AG04449 (cell line): Measurements from ENCODE around the gene STT3B.

Source experiments
- CTCF ChIA-PET: fragments of 350-600 bp; formaldehyde crosslinking; extraction: SDS; loops from one replicate; lab custom pipeline; 2021; ENCODE audit warnings: antibody characterized with exemption; lab: Yijun Ruan, JAX
- POLR2A ChIA-PET: fragments of 400-600, 350-600 bp; formaldehyde crosslinking; extraction: SDS; loops from one replicate; lab custom pipeline; 2020; ENCODE audit warnings: antibody characterized with exemption, inconsistent platforms; lab: Yijun Ruan, JAX
- DNase-seq: peaks from one replicate; pipeline ENCODE4 v3.0.0-alpha.2; 2010; ENCODE audit warnings: low read depth, low spot score
- H3K4me3 ChIP-seq: 2 replicates; pipeline ENCODE4 v1.5.1; 2011; ENCODE audit warnings: low read depth, mild to moderate bottlenecking, control low read depth, low read length
- TF ChIP-seq, protein P1 (sequence below): IDR thresholded peaks from one replicate; pipeline ENCODE4 v1.5.1; 2011; ENCODE audit warnings: mild to moderate bottlenecking, moderate library complexity, low read length, control low read depth, inconsistent platforms; ENCODE audit not compliant: insufficient read depth; ENCODE audit errors: missing control alignments

STT3B gene

DNA sequence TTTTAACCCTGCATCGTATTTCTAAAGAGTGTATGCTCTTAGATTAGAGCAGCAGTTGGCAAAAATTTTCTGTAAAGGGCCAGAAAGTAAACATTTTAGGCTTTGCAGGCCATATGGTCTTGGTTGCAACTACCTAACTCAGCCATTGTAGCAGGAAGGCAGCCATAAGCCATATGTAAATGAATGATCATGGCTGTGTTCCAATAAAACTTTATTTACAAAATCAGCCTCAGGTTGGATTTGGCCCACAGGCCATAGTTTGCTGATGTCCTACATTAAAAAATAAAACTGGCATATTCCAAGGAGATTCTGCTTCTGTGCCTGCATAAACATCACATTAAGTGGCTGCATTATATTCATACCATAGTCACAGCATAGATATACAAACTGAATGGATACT is 134.9 kb downstream of the STT3B start:
- no peak for DNase-seq
- TF ChIP-seq, protein P1, sequence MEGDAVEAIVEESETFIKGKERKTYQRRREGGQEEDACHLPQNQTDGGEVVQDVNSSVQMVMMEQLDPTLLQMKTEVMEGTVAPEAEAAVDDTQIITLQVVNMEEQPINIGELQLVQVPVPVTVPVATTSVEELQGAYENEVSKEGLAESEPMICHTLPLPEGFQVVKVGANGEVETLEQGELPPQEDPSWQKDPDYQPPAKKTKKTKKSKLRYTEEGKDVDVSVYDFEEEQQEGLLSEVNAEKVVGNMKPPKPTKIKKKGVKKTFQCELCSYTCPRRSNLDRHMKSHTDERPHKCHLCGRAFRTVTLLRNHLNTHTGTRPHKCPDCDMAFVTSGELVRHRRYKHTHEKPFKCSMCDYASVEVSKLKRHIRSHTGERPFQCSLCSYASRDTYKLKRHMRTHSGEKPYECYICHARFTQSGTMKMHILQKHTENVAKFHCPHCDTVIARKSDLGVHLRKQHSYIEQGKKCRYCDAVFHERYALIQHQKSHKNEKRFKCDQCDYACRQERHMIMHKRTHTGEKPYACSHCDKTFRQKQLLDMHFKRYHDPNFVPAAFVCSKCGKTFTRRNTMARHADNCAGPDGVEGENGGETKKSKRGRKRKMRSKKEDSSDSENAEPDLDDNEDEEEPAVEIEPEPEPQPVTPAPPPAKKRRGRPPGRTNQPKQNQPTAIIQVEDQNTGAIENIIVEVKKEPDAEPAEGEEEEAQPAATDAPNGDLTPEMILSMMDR = no peak
- POLR2A ChIA-PET = no interaction called here
- no peak overlapping the region for H3K4me3 ChIP-seq
- CTCF ChIA-PET = no interaction called here

DNA sequence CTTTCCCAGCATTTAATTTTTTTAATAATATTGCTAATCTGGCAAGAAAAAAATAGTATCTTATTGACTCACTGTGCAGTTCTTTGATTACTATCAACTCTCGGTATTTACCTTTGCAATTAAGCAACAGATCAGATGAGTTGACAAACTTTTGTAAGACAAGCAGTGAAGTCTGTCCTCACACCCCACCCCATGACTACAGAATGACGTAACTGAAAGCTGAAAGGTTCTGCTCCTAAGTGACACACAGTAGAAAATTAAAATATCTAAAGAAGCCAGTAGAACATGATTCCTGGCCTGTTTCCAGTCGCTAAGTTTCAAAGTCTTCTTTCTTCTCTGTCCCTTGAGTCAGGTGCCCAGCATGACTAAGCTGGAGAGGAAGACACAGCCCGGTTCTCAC is 135.5 kb downstream of the STT3B start:
- TF ChIP-seq, protein P1 = no peak
- ChIA-PET CTCF (no interaction called here), POLR2A (no interaction called here)
- DNase-seq = no peak
- no peak overlapping the region for H3K4me3 ChIP-seq

DNA sequence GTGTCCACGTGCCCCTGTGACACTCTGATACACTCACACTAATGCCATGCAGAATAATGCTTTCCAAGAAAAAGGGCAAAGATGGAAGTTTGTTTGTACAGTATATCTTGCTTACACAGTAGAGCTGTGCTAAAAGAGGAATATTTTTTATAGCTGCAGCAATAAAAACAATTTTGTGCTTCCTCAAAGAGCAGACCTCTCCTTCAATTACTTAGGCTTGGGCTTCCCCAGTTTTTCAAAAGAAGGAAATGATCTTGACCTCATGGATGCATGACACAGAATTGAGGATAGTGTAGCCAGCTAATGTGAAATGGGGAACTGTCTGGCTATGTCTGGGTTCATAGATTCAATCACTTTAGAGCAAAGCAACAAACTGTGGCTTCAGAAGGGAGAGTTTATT is 137.4 kb downstream of the STT3B start:
- no peak for DNase-seq
- CTCF ChIA-PET = interaction anchor here (1.1 kb wide), 1 partner anchor 55 kb away, joined by 3 read pairs; no protein-coding TSS in a partner anchor

DNA sequence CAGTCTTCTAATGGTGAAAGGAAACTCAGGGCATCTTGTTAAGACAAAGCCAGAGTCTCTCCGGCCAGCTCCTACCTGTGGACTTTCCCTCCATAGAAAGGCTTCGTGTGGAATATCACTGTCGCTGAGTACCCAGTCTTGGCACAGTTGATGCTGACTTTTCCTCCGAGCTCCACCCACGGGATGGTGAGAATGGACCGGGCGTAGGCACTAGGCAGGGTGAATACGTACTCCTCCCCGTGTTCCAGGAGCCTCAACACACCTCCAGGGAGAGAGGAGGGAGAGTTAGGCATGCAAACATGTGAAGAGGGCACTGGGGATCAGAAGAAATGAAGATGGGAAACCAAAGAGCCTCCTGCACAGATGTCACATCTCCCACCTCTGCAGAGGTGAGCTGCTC is 138.0 kb downstream of the STT3B start:
- TF ChIP-seq, protein P1 = no peak
- no peak for DNase-seq
- ChIA-PET CTCF (interaction anchor here (1.1 kb wide), 1 partner anchor 54 kb away, joined by 3 read pairs; no protein-coding TSS in a partner anchor), POLR2A (no interaction called here)
- no peak overlapping the region for H3K4me3 ChIP-seq

More for the DNA sequence above, 137.4 kb downstream of the STT3B start:
- TF ChIP-seq, protein P1 = no peak
- H3K4me3 ChIP-seq = no peak overlapping the region
- POLR2A ChIA-PET = no interaction called here

DNA sequence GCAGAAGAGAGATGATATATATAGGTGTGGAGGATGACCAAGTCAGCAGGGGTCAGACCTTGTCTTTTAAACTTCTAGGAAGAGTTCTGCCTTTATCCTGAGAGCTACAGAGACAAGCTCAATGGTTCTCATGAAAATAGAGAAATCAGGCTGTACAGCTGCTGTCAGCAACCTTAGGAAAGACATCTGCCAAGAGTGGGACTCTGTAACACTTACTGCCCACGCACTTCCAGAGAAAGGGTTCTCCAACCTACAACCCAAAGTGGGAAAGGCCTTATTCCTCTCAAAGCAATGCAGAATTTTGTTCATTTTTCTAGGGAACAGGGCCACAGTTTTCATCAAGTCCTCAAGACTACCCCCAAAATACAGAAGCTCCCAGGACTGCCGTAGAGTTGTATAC is 138.7 kb downstream of the STT3B start:
- CTCF ChIA-PET = no interaction called here
- H3K4me3 ChIP-seq = no peak overlapping the region
- TF ChIP-seq, protein P1 = no peak
- DNase-seq = no peak
- POLR2A ChIA-PET = no interaction called here

DNA sequence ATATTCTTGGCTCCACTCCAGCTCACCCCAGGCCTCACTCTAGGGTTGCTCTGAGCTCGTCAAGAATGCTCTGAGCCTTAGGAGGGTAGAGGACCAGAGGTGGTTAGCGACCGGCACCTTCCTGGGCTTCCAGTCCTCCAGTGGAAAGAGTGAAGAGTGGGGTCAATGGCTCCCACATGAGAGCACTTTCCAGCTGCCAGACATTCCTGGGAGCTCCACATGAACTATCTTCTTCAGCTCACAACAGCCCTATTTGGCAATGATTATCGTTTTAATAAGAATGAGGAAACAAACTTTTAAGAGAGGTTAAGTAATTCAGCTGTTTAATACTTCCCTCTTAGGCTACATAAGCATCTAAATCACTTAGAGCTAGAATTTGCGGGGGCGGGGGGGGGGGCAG is 139.3 kb downstream of the STT3B start:
- CTCF ChIA-PET = no interaction called here
- POLR2A ChIA-PET = no interaction called here
- no peak for DNase-seq
- no peak overlapping the region for H3K4me3 ChIP-seq
- TF ChIP-seq, protein P1 = no peak
